Hepatocyte (in vitro differentiated cells): ENCODE measurements around the gene ZNF641. TPM values are rescaled to one million over a fixed set of nuclear protein-coding genes. Genes with fewer than 3 reads are reported as not detected.

Experiments
- DNase-seq: peaks from one replicate; pipeline ENCODE4 v3.0.0-alpha.2; 2016; ENCODE audit warnings: low spot score
- H2AFZ ChIP-seq: fragments of 200-600 bp; sonication (generic); 2 replicates; pipeline ENCODE4 v1.6.0; 2016; ENCODE audit warnings: antibody characterized with exemption, mild to moderate bottlenecking
- H3K27ac ChIP-seq: fragments of 200-600 bp; sonication (generic); 2 replicates; pipeline ENCODE4 v1.5.1; 2016; ENCODE audit warnings: mild to moderate bottlenecking
- H3K27me3 ChIP-seq: fragments of 200-600 bp; sonication (generic); 2 replicates; pipeline ENCODE4 v1.6.1; 2016
- H3K36me3 ChIP-seq: fragments of 200-600 bp; sonication (generic); replicated peaks from 2 replicates; pipeline ENCODE4 v1.5.1; 2016; ENCODE audit warnings: low read depth; ENCODE audit not compliant: insufficient read depth
- H3K4me1 ChIP-seq: fragments of 200-600 bp; sonication (generic); 2 replicates; pipeline ENCODE4 v1.5.1; 2016; ENCODE audit warnings: mild to moderate bottlenecking, moderate library complexity; ENCODE audit not compliant: insufficient read depth
- H3K4me2 ChIP-seq: fragments of 200-600 bp; sonication (generic); 2 replicates; pipeline ENCODE4 v1.6.0; 2016
- H3K4me3 ChIP-seq: fragments of 200-600 bp; sonication (generic); 2 replicates; pipeline ENCODE4 v1.5.1; 2016; ENCODE audit warnings: mild to moderate bottlenecking
- H3K79me2 ChIP-seq: fragments of 200-600 bp; sonication (generic); 2 replicates; pipeline ENCODE4 v1.6.0; 2017; ENCODE audit warnings: mild to moderate bottlenecking
- H3K9me2 ChIP-seq: fragments of 200-600 bp; sonication (generic); replicated peaks from 2 replicates; pipeline ENCODE4 v1.6.0; 2017; ENCODE audit warnings: mild to moderate bottlenecking; ENCODE audit not compliant: insufficient read depth
- H3K9me3 ChIP-seq: fragments of 200-600 bp; sonication (generic); 2 replicates; pipeline ENCODE4 v1.5.1; 2016; ENCODE audit warnings: low read depth, mild to moderate bottlenecking
- H4K20me1 ChIP-seq: fragments of 200-600 bp; sonication (generic); 2 replicates; pipeline ENCODE4 v1.6.0; 2016; ENCODE audit warnings: mild to moderate bottlenecking; ENCODE audit not compliant: insufficient read depth, poor library complexity, severe bottlenecking
- EZH2 ChIP-seq: fragments of 200-600 bp; sonication (generic); IDR thresholded peaks from 2 replicates; pipeline ENCODE4 v1.6.1; 2016; ENCODE audit warnings: antibody characterized with exemption, mild to moderate bottlenecking, borderline replicate concordance
- EZH2phosphoT487 ChIP-seq: fragments of 200-600 bp; sonication (generic); IDR thresholded peaks from one replicate; pipeline ENCODE4 v1.6.1; 2018; ENCODE audit warnings: antibody characterized with exemption, mild to moderate bottlenecking, low read depth, moderate library complexity; ENCODE audit not compliant: unreplicated experiment, severe bottlenecking
- WGBS: methylation state at CpG from one replicate; pipeline ENCODE4 v1.1.6; 2016; ENCODE audit warnings: low lambda C conversion rate; ENCODE audit errors: missing lambda C conversion rate; 5-methylcytosine and 5-hydroxymethylcytosine counted together
- polyA plus RNA-seq: library from polyadenylated mRNA; unstranded; fragments of >200 nt; fragmentation: Nextera tagmentation; extraction: Ambion mirVana; gene quantifications from 2 replicates; pipeline ENCODE4 v1.2.1, GENCODE V29; 2016
- total RNA-seq: library from RNA; depleted of rRNA; stranded (reverse); fragments of >200 nt; gene quantifications from 2 replicates; pipeline ENCODE4 v1.2.3, GENCODE V29; 2014
- TF ChIP-seq, protein P1 (sequence below): fragments of 200-600 bp; sonication (generic); IDR thresholded peaks from 2 replicates; pipeline ENCODE4 v1.5.1; 2016; ENCODE audit warnings: antibody characterized with exemption, mild to moderate bottlenecking; ENCODE audit not compliant: poor library complexity

ZNF641 gene
- total and polyA plus RNA-seq, 2 experiments from 2014 or later: 15.5 to 37.2 TPM

DNA sequence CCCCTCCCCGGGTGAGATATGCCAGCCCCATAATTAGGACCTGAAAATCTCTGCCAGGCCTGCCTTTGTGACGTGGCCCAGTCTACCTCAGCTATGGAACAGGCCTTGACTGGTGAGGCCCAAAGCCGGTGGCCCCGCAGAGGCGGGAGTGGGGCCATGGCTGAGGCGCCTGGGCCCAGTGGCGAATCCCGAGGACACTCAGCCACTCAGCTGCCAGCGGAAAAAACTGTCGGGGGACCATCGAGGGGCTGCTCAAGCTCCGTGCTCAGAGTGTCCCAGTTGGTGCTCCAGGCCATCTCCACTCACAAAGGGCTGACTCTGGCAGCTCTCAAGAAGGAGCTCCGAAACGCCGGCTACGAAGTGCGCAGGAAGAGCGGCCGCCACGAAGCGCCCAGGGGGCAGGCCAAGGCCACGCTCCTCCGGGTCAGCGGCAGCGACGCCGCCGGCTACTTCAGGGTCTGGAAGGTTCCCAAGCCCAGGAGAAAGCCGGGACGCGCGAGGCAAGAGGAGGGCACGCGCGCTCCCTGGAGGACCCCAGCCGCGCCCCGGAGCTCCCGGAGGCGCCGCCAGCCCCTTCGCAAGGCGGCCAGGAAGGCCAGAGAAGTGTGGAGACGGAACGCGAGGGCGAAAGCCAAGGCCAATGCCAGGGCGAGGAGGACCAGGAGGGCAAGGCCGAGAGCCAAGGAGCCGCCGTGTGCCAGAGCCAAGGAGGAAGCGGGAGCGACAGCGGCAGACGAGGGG is 21.4 kb downstream of the ZNF641 start:
- Histone ChIP-seq H2AFZ (no peak overlapping the region), H3K4me2 (no peak overlapping the region), H3K4me1 (no peaks in the 10 kb centered on the region), H3K4me3 (no peak overlapping the region), H3K9me3 (no peaks in the 10 kb centered on the region), H3K79me2 (no peaks in the 10 kb centered on the region), H3K36me3 (no peaks in the 10 kb centered on the region), H4K20me1 (no peaks in the 10 kb centered on the region), H3K27ac (no peak overlapping the region), H3K27me3 (no peaks in the 10 kb centered on the region), H3K9me2 (no peaks in the 10 kb centered on the region)
- TF ChIP-seq EZH2phosphoT487 (no peak), EZH2 (no peak)
- TF ChIP-seq, protein P1, sequence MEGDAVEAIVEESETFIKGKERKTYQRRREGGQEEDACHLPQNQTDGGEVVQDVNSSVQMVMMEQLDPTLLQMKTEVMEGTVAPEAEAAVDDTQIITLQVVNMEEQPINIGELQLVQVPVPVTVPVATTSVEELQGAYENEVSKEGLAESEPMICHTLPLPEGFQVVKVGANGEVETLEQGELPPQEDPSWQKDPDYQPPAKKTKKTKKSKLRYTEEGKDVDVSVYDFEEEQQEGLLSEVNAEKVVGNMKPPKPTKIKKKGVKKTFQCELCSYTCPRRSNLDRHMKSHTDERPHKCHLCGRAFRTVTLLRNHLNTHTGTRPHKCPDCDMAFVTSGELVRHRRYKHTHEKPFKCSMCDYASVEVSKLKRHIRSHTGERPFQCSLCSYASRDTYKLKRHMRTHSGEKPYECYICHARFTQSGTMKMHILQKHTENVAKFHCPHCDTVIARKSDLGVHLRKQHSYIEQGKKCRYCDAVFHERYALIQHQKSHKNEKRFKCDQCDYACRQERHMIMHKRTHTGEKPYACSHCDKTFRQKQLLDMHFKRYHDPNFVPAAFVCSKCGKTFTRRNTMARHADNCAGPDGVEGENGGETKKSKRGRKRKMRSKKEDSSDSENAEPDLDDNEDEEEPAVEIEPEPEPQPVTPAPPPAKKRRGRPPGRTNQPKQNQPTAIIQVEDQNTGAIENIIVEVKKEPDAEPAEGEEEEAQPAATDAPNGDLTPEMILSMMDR: no peak
- no peak for DNase-seq
- WGBS: 97% methylated on average over 54 of the region's 55 CpGs

DNA sequence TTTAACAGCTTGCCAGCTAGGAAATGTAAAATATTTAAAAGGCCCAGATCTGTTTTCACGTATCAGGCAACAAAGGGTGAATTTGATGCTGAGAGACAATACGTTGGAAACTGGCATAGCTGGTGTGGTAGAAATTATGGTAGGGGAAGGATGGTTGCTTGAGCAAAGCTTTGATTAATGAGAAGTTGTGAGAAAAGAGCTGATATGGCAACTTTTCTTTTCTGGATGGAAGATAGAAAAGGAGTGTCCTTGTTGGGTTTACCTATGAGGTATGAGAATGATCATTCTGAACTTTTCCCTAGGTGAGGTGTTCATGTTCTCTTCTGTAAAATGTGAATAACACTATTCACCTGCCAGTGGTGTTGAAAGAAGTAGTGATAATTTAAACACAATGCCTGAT is 34.2 kb downstream of the ZNF641 start:
- Histone ChIP-seq H3K27ac (no peak overlapping the region), H3K79me2 (no peaks in the 10 kb centered on the region), H3K9me2 (no peaks in the 10 kb centered on the region), H3K27me3 (no peaks in the 10 kb centered on the region), H3K4me3 (no peak overlapping the region), H4K20me1 (no peaks in the 10 kb centered on the region), H2AFZ (no peak overlapping the region), H3K4me2 (no peak overlapping the region), H3K4me1 (no peaks in the 10 kb centered on the region), H3K36me3 (no peaks in the 10 kb centered on the region), H3K9me3 (no peaks in the 10 kb centered on the region)
- TF ChIP-seq, protein P1: no peak
- no peak for TF ChIP-seq EZH2phosphoT487
- no peak for TF ChIP-seq EZH2
- no CpG with 5 or more reads among the region's 2 CpGs for WGBS
- no peak for DNase-seq

DNA sequence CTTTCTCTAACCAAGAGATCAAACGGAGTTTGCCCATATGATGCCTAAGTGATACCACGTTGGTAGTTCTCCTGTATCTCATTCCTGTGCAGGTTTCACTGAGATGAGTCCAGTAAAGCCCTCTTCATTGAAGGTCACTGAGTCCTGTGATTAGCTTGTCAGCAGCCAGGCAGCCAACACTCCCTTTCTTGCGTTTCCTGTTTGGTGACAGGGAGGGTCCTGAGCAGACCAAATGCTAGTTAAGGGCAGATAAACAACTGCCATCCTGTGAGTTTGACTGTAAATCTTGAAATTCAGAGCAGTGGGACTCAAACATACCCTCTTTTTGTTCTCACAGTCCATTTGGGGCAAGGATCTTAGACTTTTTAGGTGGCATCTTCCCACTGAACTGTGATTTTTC is 39.4 kb downstream of the ZNF641 start:
- Histone ChIP-seq H3K9me3 (no peaks in the 10 kb centered on the region), H3K27ac (no peak overlapping the region), H4K20me1 (no peaks in the 10 kb centered on the region), H3K36me3 (no peaks in the 10 kb centered on the region), H3K4me1 (no peaks in the 10 kb centered on the region), H3K79me2 (no peaks in the 10 kb centered on the region), H3K4me2 (no peak overlapping the region), H3K9me2 (no peaks in the 10 kb centered on the region), H2AFZ (no peak overlapping the region), H3K4me3 (no peak overlapping the region), H3K27me3 (no peaks in the 10 kb centered on the region)
- no peak for TF ChIP-seq EZH2phosphoT487
- no peak for TF ChIP-seq EZH2
- TF ChIP-seq, protein P1: no peak
- 35% methylated on average over 3 of the region's 3 CpGs for WGBS
- DNase-seq: no peak

DNA sequence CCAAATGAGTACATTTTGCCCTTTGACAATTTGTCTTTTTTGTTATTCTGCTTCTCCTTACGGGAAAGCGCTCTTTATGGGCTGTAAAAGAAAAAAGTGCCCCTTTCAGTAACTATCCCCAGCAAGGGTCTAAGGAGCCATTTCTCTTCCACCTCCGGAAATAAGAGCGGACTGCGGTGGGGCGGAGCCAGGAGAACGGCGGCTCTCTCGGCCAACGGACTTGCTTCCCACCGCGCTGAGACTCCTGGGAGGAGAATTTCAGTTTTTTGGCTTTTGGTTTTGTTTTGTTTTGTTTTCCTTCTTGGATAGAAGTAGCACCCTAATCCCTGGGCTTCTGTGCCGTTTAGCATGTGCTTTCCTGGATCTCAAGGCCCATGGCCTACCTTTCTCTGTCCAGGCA is 43.5 kb downstream of the ZNF641 start:
- no peak for DNase-seq
- no peaks in the 10 kb centered on the region for H4K20me1 ChIP-seq
- H2AFZ ChIP-seq: no peak overlapping the region
- no peaks in the 10 kb centered on the region for H3K4me1 ChIP-seq
- H3K27me3 ChIP-seq: no peaks in the 10 kb centered on the region
- H3K4me2 ChIP-seq: no peak overlapping the region
- no peaks in the 10 kb centered on the region for H3K36me3 ChIP-seq
- 94% methylated on average over 13 of the region's 13 CpGs for WGBS
- TF ChIP-seq EZH2phosphoT487 (no peak), EZH2 (no peak)
- TF ChIP-seq, protein P1: no peak
- H3K9me3 ChIP-seq: no peaks in the 10 kb centered on the region
- H3K27ac ChIP-seq: no peak overlapping the region
- H3K9me2 ChIP-seq: no peaks in the 10 kb centered on the region
- no peaks in the 10 kb centered on the region for H3K79me2 ChIP-seq
- H3K4me3 ChIP-seq: no peak overlapping the region
